HG02763 (cell line): Measurements from ENCODE around the gene NFATC4.
A peak's percentile ranks its signal among the peaks of the same experiment; 100 is the strongest.
"Not testable (repeated sequence)": the region's sequence is repeated elsewhere in the genome, so short reads cannot be mapped to it uniquely, and the experiment has no call there.

ENCODE experiments used
- ATAC-seq: cut with Tn5 transposase; IDR thresholded peaks from one replicate; pipeline ENCODE4 v1.9.1; 2021; ENCODE audit warnings: mild to moderate bottlenecking, moderate library complexity; ENCODE audit not compliant: unreplicated experiment

NFATC4 gene

GRCh38 chr14:24366413-24366720, 1.6 kb upstream of the NFATC4 start:
- ATAC-seq = no peak

- ATAC-seq = peak; percentile 75
These were observed 1.1 kb upstream of the NFATC4 start for GRCh38 chr14:24366721-24367513.

- ATAC-seq = no peak
These were observed 203 bp downstream of the NFATC4 start for GRCh38 chr14:24368212-24368561.

- ATAC-seq = no peak
These were observed 723 bp downstream of the NFATC4 start for GRCh38 chr14:24368562-24369252.

DNA sequence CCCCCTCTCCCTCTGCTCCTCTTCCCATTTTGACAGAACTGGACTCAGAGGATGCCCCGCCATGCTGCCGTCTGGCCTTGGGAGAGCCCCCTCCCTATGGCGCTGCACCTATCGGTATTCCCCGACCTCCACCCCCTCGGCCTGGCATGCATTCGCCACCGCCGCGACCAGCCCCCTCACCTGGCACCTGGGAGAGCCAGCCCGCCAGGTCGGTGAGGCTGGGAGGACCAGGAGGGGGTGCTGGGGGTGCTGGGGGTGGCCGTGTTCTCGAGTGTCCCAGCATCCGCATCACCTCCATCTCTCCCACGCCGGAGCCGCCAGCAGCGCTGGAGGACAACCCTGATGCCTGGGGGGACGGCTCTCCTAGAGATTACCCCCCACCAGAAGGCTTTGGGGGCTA, 1.5 kb downstream of the NFATC4 start:
- no peak for ATAC-seq

GRCh38 chr14:24369907-24370687, 2.1 kb downstream of the NFATC4 start:
- no peak for ATAC-seq

- no peak for ATAC-seq
These were observed 2.8 kb downstream of the NFATC4 start for GRCh38 chr14:24370748-24371147.

- ATAC-seq = not testable (repeated sequence)
These were observed 3.6 kb downstream of the NFATC4 start for GRCh38 chr14:24371605-24372004.

- no peak for ATAC-seq
These were observed 4.9 kb downstream of the NFATC4 start for GRCh38 chr14:24372701-24373416.

GRCh38 chr14:24376448-24377070, 8.6 kb downstream of the NFATC4 start:
- ATAC-seq = no peak

- no peak for ATAC-seq
These were observed 9.1 kb downstream of the NFATC4 start for GRCh38 chr14:24377126-24377525.

DNA sequence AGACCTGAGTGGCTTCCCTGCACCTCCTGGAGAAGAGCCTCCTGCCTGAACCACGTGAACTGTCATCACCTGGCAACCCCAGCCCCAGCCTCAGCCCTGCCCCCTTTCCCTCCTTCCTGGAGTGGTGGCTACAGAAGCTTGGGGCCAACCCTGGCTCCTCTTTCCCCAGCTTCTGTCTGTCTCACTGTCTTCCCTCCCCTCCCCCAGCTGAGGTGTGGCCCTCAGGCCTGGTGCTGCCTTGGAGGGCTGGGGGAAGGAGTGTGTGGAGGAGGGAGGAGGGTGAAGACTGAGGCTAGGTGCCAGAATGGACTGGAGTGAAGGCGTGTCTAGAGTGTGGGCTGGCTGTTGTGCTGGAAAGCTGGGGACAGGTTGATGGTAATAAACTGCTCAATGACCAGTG, 9.7 kb downstream of the NFATC4 start:
- ATAC-seq = no peak

DNA sequence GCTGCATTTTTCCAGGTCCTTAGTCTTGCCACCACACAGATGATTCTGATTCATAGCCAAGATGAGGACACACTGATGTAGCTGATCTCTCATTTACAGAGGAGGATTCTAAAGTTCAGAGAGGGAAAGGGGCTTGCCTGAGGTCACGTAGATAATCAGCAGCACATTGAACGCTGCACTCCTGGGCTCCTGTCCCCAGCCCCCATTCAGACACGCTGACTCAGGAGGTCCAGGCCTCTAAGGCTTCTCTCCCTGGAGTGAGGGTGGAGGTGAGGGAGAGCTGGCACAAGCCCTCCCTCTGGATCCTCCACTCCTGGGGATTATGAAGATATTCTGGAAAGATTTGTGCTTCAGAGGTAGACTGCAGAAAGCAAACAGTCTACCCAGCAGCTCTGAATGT, 10.3 kb downstream of the NFATC4 start:
- no peak for ATAC-seq

DNA sequence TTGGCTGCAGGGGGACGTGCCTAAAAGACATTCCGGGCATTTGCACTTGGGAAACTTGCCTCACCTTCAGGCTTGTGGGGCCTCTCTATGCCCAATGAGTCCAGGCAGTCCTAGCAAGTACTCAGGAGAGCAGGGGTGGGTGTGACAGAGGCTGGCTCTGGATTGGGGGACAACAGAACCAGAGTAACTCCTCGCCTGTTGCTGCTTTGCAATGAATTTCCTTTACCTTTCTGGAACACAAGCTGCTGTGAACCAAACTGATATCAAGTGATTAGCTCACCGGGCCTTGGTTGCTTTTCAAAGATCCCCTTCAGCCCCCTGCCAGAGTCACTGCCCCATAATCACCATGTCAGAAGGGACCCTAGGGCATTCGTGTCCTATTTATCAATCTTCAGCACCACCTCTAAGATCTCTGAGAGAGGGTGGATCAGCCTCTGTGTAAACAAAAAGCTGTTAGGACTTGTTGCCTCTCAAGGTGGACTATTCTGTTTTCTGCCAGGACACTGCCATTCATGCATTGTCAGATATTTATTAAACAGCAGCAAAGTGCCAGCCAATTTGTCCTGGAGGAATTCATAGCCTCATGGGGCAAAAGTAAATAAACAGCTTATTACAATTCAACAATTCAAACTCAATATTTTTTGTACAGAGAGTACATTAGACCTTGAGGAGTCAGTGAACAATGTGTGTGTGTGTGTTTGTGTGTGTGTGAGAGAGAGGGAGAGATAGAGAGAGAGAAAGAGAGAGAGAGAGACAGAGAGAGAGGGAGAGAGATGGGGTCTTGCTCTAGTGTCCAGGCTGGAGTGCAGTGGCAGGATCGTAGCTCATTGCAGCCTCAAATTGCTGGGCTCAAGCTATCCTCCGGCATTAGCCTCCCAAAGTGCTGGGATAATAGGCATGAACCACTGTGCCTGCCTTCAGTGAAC, 11.3 kb downstream of the NFATC4 start:
- ATAC-seq = no peak

GRCh38 chr14:24379907-24380730, 12.1 kb downstream of the NFATC4 start:
- ATAC-seq = no peak

DNA sequence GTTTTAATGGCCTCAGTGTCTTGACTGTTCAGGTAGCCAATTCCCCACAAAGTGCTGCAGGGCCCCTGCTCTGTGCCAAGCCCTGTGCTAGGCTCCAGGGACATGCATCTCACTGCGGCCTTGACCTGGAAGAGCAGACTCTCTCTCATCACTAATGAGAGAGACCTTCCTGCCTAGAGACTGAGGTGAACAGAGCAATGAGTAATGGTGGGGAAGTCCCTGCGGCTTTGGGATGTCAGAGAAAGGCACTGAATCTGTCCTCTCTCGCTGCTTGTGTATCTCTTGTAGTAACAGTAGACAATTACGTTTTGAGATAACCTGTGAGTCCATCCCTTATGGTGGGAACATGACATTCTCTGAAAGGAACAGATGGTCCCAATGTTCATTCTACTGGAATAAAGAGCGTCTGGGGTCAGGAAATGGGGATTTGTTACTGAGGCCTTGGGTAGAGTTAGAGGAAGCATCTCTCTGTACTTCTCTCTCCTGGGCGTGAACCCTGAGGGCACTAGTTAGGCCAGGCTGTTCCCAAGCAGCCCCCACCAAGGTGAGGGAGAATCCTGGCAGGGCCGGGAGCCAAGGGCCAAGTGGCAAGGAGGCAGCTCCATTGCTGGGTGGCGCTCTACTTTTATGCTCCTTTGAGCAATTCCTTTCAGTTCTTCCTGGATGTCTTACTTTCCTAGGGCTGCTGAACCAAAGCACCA, 13.5 kb downstream of the NFATC4 start:
- no peak for ATAC-seq

GRCh38 chr14:24382064-24382371, 14.0 kb downstream of the NFATC4 start:
- ATAC-seq = no peak

GRCh38 chr14:24384169-24384568, 16.2 kb downstream of the NFATC4 start:
- no peak for ATAC-seq
